ENCODE measurements around the gene TBX2.

- TF ChIP-seq, protein P1, sequence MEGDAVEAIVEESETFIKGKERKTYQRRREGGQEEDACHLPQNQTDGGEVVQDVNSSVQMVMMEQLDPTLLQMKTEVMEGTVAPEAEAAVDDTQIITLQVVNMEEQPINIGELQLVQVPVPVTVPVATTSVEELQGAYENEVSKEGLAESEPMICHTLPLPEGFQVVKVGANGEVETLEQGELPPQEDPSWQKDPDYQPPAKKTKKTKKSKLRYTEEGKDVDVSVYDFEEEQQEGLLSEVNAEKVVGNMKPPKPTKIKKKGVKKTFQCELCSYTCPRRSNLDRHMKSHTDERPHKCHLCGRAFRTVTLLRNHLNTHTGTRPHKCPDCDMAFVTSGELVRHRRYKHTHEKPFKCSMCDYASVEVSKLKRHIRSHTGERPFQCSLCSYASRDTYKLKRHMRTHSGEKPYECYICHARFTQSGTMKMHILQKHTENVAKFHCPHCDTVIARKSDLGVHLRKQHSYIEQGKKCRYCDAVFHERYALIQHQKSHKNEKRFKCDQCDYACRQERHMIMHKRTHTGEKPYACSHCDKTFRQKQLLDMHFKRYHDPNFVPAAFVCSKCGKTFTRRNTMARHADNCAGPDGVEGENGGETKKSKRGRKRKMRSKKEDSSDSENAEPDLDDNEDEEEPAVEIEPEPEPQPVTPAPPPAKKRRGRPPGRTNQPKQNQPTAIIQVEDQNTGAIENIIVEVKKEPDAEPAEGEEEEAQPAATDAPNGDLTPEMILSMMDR (IDR thresholded peaks at IDR 0.05; ENCODE audit: poor library complexity) = no peak
- peak; percentile 46 for TF ChIP-seq EZH2phosphoT487 (IDR thresholded peaks at IDR 0.05; ENCODE audit: low read depth, severe bottlenecking, unreplicated experiment)
Measured at GRCh38 chr17:61457226-61457983, 57.8 kb downstream of the TBX2 start.
